A549 (cell line): ENCODE data around the gene ACSL4. TPM values are rescaled to one million over a fixed set of nuclear protein-coding genes. Genes with fewer than 3 reads are reported as not detected.
"Not testable (repeated sequence)": the region's sequence is repeated elsewhere in the genome, so short reads cannot be mapped to it uniquely, and the experiment has no call there.

ENCODE experiments used
- ATAC-seq, 2 experiments: fragments of 200-7000 bp in 1 of 2; fragments of >200 bp in 1 of 2; cut with Nextera tagmentation in 1 of 2; cut with Tn5 transposase in 1 of 2; 3 replicates each; pipeline versions ENCODE4 v1.8.0 to v1.9.1; 2018 to 2020; ENCODE audit warnings: mild to moderate bottlenecking in 1 of 2, moderate library complexity in 1 of 2
- CTCF ChIA-PET: fragments of 300-600 bp; sonication (Branson Sonifier 250); formaldehyde crosslinking; extraction: SDS; loops from one replicate; lab custom pipeline; 2021; ENCODE audit warnings: antibody characterized with exemption, inconsistent platforms; lab: Yijun Ruan, JAX
- POLR2A ChIA-PET: fragments of 350-600 bp; formaldehyde crosslinking; extraction: SDS; loops from one replicate; lab custom pipeline; 2021; ENCODE audit warnings: antibody characterized with exemption, inconsistent platforms; lab: Yijun Ruan, JAX
- DNase-seq, 2 experiments: peaks; one replicate each; pipeline versions ENCODE4 v3.0.0 to v3.0.0-alpha.2; 2011 to 2016; ENCODE audit warnings: low read depth in 1 of 2, low spot score in 1 of 2
- FAIRE-seq: peaks from 2 replicates; lab custom pipeline; 2011; peaks lifted over from hg19 to GRCh38; lab: Jason Lieb, UNC
- H3K27ac ChIP-seq, 2 experiments: fragments of >200 bp; sonication (Bioruptor Twin); formaldehyde crosslinking; 3 replicates each; pipeline ENCODE4 v1.5.1; 2016 to 2017
- H3K4me1 ChIP-seq: fragments of >200 bp; sonication (Bioruptor Twin); formaldehyde crosslinking; 3 replicates; pipeline ENCODE4 v1.6.1; 2016
- H3K4me2 ChIP-seq: fragments of >200 bp; sonication (Bioruptor Twin); formaldehyde crosslinking; 3 replicates; pipeline ENCODE4 v1.6.1; 2016
- H3K4me3 ChIP-seq: fragments of >200 bp; sonication (Bioruptor Twin); formaldehyde crosslinking; 3 replicates; pipeline ENCODE4 v1.5.1; 2016
- H3K9me3 ChIP-seq: fragments of >200 bp; sonication (Bioruptor Twin); formaldehyde crosslinking; 3 replicates; pipeline ENCODE4 v1.6.1; 2016
- BHLHE40 ChIP-seq: IDR thresholded peaks from 2 replicates; pipeline ENCODE4 v1.6.1; 2012; ENCODE audit warnings: low read depth, low read length, inconsistent platforms
- CEBPB ChIP-seq, 2 experiments: fragments of >200 bp in 1 of 2; sonication (Bioruptor Twin) in 1 of 2; formaldehyde crosslinking in 1 of 2; IDR thresholded peaks; 2 replicates each; pipeline ENCODE4 v1.6.1; 2012 to 2016
- CHD2 ChIP-seq: fragments of 150-350 bp; IDR thresholded peaks from 2 replicates; pipeline ENCODE4 v1.6.1; 2014; ENCODE audit warnings: low read length; ENCODE audit not compliant: partially characterized antibody
- CHD4 ChIP-seq: fragments of 200-600 bp; sonication (generic); IDR thresholded peaks from 2 replicates; pipeline ENCODE4 v1.6.1; 2016; ENCODE audit warnings: antibody characterized with exemption, mild to moderate bottlenecking, borderline replicate concordance
- FOSB ChIP-seq: fragments of 250-450 bp; sonication (Bioruptor Pico); IDR thresholded peaks from 2 replicates; pipeline ENCODE4 v1.5.0; 2020; ENCODE audit warnings: mild to moderate bottlenecking, moderate library complexity
- HDAC2 ChIP-seq: fragments of 200-600 bp; sonication (generic); IDR thresholded peaks from 2 replicates; pipeline ENCODE4 v1.6.1; 2016
- HES2 ChIP-seq: fragments of >200 bp; sonication (Bioruptor Twin); formaldehyde crosslinking; IDR thresholded peaks from 2 replicates; pipeline ENCODE4 v1.6.1; 2016
- HMGXB4 ChIP-seq: fragments of 250-450 bp; sonication (Bioruptor Pico); IDR thresholded peaks from 2 replicates; pipeline ENCODE4 v1.5.0; 2021; ENCODE audit warnings: mild to moderate bottlenecking, moderate library complexity, borderline replicate concordance
- HOXB5 ChIP-seq: fragments of 250-450 bp; sonication (Bioruptor Pico); IDR thresholded peaks from 2 replicates; pipeline ENCODE4 v1.5.0; 2020; ENCODE audit warnings: mild to moderate bottlenecking, moderate library complexity
- JUN ChIP-seq, 2 experiments: fragments of >200 bp; sonication (Bioruptor Twin); formaldehyde crosslinking; IDR thresholded peaks; 2 replicates in 1 of 2; 3 replicates in 1 of 2; pipeline ENCODE4 v1.6.1; 2016 to 2017
- KDM5A ChIP-seq: fragments of 200-600 bp; sonication (generic); IDR thresholded peaks from 2 replicates; pipeline ENCODE4 v1.6.1; 2016; ENCODE audit warnings: antibody characterized with exemption, mild to moderate bottlenecking
- NPAS2 ChIP-seq: fragments of 250-450 bp; sonication (Bioruptor Pico); IDR thresholded peaks from 2 replicates; pipeline ENCODE4 v1.8.0; 2022; ENCODE audit warnings: mild to moderate bottlenecking, moderate library complexity, borderline replicate concordance
- RCOR1 ChIP-seq: fragments of 150-350 bp; IDR thresholded peaks from 2 replicates; pipeline ENCODE4 v1.6.1; 2014; ENCODE audit warnings: antibody characterized with exemption, low read length, low read depth
- SREBF2 ChIP-seq: fragments of 450-650 bp; IDR thresholded peaks from 2 replicates; pipeline ENCODE4 v1.6.1; 2014; ENCODE audit warnings: mild to moderate bottlenecking, moderate library complexity
- TFCP2L1 ChIP-seq: fragments of 250-450 bp; sonication (Bioruptor Pico); IDR thresholded peaks from 2 replicates; pipeline ENCODE4 v1.5.0; 2021; ENCODE audit warnings: mild to moderate bottlenecking
- USF2 ChIP-seq: fragments of 450-650 bp; IDR thresholded peaks from 2 replicates; pipeline ENCODE4 v1.6.1; 2014; ENCODE audit warnings: antibody characterized with exemption
- WGBS: methylation state at CpG from one replicate; pipeline ENCODE4 v1.1.6; 2017; ENCODE audit errors: missing lambda C conversion rate; 5-methylcytosine and 5-hydroxymethylcytosine counted together
- polyA plus RNA-seq, 4 experiments: library from polyadenylated mRNA; depleted of rRNA in 3 of 4; stranded (reverse); fragments of >200 nt; fragmentation: RNase III in 1 of 4; extraction: RNeasy Plus Mini Kit Qiagen cat#74134 plus additional on column Dnase treatment in 1 of 4; gene quantifications; 2 replicates in 3 of 4; 3 replicates in 1 of 4; pipeline ENCODE4 v1.2.3, GENCODE V29; 2011 to 2017
- TF ChIP-seq, protein P1 (sequence below): fragments of 200-600 bp; sonication (generic); IDR thresholded peaks from 2 replicates; pipeline ENCODE4 v1.6.1; 2016; ENCODE audit warnings: antibody characterized with exemption, mild to moderate bottlenecking, moderate library complexity

ACSL4 gene
- polyA plus RNA-seq, 2 of the 4 experiments (the other 2 are of a cell fraction): 31.6 to 36.8 TPM

DNA sequence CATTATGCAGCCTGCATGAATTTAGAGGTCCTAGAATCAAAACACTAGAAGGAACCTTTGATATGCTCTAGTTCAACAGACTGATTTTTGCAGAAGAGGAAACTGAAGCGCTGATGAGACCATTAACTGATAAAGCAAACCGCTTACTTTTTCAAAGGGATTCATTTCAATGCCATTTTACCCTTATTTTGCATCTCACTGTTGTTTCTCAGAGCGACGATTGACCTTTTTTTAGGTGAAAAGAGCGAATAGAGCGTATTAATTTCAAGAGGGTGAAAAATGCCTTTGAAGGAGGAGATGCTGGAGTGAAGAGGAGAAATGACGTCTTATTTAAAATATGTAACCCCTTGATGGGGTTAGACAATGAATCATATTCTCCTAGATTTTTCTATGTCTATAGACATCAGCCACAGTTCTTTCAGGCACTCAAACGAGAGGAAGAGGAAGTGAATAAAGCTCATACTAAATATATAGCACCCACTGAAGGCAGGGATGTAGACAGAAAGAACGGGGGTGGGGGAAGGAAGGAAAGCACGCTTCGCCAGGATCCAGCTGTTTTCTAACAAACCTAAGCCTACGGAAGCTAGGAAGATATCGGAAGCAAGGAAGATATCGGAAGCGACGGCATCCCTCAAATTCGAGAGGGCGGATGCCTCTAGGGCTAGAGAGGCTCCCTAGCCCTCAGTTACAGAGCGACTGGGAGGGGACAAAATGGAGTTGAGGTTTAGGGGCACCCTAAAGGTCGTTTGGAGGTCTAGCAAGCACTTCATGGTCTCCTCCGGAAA lies 848 bp downstream of the ACSL4 start:
- DNase-seq (peak; percentile 7 to 9), ATAC-seq (peak; percentile 59 to 69; a peak in 5 of 6 replicates), FAIRE-seq (no peak)
- Histone ChIP-seq H3K27ac (peak overlapping the region; percentile 81 to 94), H3K4me2 (peak overlapping the region; percentile 68), H3K4me1 (peaks cover 18% of the 10 kb centered on the region; the same call in 2 of the 3 replicates), H3K4me3 (peak overlapping the region; percentile 80), H3K9me3 (no peaks in the 10 kb centered on the region)
- ChIA-PET CTCF (interaction anchor here (0.9 to 4.4 kb wide), 2 partner anchors 19 to 125 kb away, joined by 4 to 13 read pairs; no protein-coding TSS in a partner anchor), POLR2A (interaction anchor here (0.5 to 1.7 kb wide), 5 partner anchors 18 to 195 kb away, joined by 3 to 13 read pairs (median 4); partner anchors contain the start of gene NXT2)
- 21% methylated on average over 21 of the region's 21 CpGs for WGBS
- no peak for TF ChIP-seq FOSB
- no peak for TF ChIP-seq JUN (IDR thresholded peaks at IDR 0.05)
- no peak for TF ChIP-seq BHLHE40
- no peak for TF ChIP-seq SREBF2
- TF ChIP-seq NPAS2 (CRISPR knock-in tag): no peak

DNA sequence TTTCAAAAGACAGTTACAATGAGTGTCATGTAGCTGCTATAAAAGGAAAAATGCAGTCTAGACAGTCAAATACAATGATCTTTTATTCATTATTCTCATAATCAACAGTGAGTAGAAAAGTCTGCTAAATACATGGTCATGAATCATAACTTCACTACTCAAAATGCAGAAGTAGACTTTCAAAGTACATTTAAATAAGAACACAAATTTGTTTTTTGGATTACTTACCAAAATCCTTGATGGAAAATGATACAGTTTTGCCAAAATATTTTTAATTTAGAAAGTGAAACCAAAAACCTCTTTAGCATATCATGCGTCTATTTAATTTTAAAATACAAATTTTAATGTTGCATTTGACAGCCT lies 4.9 kb downstream of the ACSL4 start:
- ChIA-PET POLR2A (no interaction called here), CTCF (interaction anchor here (0.9 to 1.5 kb wide), 2 partner anchors 8 to 15 kb away, joined by 3 to 4 read pairs; no protein-coding TSS in a partner anchor)
- FAIRE-seq: no peak
- peak overlapping the region; percentile 54 for H3K4me2 ChIP-seq
- H3K9me3 ChIP-seq: no peaks in the 10 kb centered on the region
- TF ChIP-seq HMGXB4 (CRISPR knock-in tag) (no peak), CEBPB (IDR thresholded peaks at IDR 0.05) (no peak), HOXB5 (no peak), RCOR1 (no peak), KDM5A (no peak), HDAC2 (no peak), USF2 (no peak), HES2 (no peak)
- no peak overlapping the region for H3K27ac ChIP-seq
- no peak for ATAC-seq
- 86% methylated on average over 1 of the region's 1 CpG for WGBS
- no peak overlapping the region for H3K4me3 ChIP-seq
- DNase-seq: no peak
- peaks cover 15% of the 10 kb centered on the region; the same call in 2 of the 3 replicates for H3K4me1 ChIP-seq

- ATAC-seq, POLR2A ChIA-PET, CTCF ChIA-PET, H3K4me3 ChIP-seq, DNase-seq, H3K9me3 ChIP-seq, H3K4me2 ChIP-seq, FAIRE-seq, H3K27ac ChIP-seq: not testable (repeated sequence)
- WGBS: 94% methylated on average over 1 of the region's 1 CpG
- peaks cover 12% of the 10 kb centered on the region; the same call in 2 of the 3 replicates for H3K4me1 ChIP-seq
These were observed 8.1 kb downstream of the ACSL4 start for GRCh38 chrX:109724971-109725370.

- CTCF ChIA-PET: interaction anchor here (1.0 to 3.3 kb wide), 2 partner anchors 7 to 136 kb away, joined by 3 to 17 read pairs; no protein-coding TSS in a partner anchor
- TF ChIP-seq CHD4 (no peak), TFCP2L1 (CRISPR knock-in tag) (no peak), CHD2 (no peak)
- TF ChIP-seq, protein P1, sequence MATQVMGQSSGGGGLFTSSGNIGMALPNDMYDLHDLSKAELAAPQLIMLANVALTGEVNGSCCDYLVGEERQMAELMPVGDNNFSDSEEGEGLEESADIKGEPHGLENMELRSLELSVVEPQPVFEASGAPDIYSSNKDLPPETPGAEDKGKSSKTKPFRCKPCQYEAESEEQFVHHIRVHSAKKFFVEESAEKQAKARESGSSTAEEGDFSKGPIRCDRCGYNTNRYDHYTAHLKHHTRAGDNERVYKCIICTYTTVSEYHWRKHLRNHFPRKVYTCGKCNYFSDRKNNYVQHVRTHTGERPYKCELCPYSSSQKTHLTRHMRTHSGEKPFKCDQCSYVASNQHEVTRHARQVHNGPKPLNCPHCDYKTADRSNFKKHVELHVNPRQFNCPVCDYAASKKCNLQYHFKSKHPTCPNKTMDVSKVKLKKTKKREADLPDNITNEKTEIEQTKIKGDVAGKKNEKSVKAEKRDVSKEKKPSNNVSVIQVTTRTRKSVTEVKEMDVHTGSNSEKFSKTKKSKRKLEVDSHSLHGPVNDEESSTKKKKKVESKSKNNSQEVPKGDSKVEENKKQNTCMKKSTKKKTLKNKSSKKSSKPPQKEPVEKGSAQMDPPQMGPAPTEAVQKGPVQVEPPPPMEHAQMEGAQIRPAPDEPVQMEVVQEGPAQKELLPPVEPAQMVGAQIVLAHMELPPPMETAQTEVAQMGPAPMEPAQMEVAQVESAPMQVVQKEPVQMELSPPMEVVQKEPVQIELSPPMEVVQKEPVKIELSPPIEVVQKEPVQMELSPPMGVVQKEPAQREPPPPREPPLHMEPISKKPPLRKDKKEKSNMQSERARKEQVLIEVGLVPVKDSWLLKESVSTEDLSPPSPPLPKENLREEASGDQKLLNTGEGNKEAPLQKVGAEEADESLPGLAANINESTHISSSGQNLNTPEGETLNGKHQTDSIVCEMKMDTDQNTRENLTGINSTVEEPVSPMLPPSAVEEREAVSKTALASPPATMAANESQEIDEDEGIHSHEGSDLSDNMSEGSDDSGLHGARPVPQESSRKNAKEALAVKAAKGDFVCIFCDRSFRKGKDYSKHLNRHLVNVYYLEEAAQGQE: no peak
- ATAC-seq (no peak), FAIRE-seq (peak; percentile 86), DNase-seq (no peak)
- no peak overlapping the region for H3K27ac ChIP-seq
- POLR2A ChIA-PET: no interaction called here
- no peak overlapping the region for H3K4me2 ChIP-seq
- WGBS: 85% methylated on average over 2 of the region's 2 CpGs
- peaks cover 9% of the 10 kb centered on the region; the same call in 2 of the 3 replicates for H3K4me1 ChIP-seq
- H3K4me3 ChIP-seq: no peak overlapping the region
- H3K9me3 ChIP-seq: no peaks in the 10 kb centered on the region
These were observed 12.1 kb downstream of the ACSL4 start for GRCh38 chrX:109720947-109721346.
